Suprapubic skin (tissue), 4 donors: ENCODE data around the gene CARD10.

Experiments used
- EP300 ChIP-seq: sonication (generic); formaldehyde crosslinking; IDR thresholded peaks from one replicate; pipeline ENCODE4 v1.6.1; 2017; ENCODE audit warnings: antibody characterized with exemption
- POLR2A ChIP-seq, 2 donors: fragments of 450-650 bp; IDR thresholded peaks; one replicate each; pipeline ENCODE4 v1.6.1; 2017; ENCODE audit warnings: antibody characterized with exemption in 2 of 2, mild to moderate bottlenecking in 2 of 2, moderate library complexity in 2 of 2
- POLR2AphosphoS5 ChIP-seq, 3 donors: sonication (generic); formaldehyde crosslinking; IDR thresholded peaks; one replicate each; pipeline ENCODE4 v1.6.1; 2017; ENCODE audit warnings: antibody characterized with exemption in 3 of 3
- TF ChIP-seq, protein P1 (sequence below), 2 donors: fragments of 200-600 bp in 1 of 2; fragments of 450-650 bp in 1 of 2; sonication (generic) in 1 of 2; IDR thresholded peaks; one replicate each; pipeline ENCODE4 v1.5.1; 2016 to 2019; ENCODE audit warnings: antibody characterized with exemption in 2 of 2, mild to moderate bottlenecking in 1 of 2, moderate library complexity in 1 of 2

DNA sequence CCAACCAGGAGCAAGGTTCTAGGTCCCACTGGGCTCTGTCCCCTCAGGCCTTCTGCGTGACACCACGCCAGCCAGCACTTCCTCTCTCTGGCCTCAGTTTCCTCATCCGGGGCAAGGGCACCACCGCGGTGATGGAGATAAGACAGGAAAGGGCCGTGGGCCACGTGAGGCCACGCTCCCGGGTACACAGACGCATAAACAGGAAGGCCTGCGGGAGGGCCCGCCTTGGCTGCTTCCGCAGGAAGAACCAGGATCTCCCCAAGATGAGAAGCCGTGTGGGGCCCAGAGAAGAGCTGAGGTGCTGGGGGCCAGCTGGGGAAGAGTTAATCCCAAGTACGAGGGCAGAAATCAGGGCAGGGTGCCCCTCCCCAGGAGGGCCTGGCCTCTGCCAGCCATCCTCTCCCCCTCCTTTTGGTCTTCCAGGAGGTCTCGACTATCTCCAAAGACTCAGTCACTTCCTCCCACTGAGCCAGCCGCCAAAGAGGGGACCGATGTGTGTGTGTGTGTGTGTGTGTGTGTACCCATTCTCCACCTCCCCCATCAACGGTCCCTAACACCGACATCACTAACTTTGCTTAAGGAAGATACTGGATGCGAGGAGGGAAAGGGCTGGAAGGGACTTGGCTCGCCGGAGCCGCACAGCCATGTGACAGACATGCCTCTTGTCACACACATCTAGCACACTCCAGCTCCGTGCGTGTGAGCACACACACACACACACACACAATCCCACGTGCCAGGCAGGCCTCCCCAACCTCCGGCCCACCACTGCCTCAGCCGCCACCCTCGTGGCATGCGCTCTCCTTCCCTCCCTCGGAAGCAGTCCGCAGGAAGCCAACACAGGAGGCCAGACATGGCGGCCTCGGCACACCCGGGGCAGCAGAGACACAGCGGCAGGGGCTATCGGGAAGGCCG lies 34.5 kb downstream of the CARD10 start:
- TF ChIP-seq, protein P1, sequence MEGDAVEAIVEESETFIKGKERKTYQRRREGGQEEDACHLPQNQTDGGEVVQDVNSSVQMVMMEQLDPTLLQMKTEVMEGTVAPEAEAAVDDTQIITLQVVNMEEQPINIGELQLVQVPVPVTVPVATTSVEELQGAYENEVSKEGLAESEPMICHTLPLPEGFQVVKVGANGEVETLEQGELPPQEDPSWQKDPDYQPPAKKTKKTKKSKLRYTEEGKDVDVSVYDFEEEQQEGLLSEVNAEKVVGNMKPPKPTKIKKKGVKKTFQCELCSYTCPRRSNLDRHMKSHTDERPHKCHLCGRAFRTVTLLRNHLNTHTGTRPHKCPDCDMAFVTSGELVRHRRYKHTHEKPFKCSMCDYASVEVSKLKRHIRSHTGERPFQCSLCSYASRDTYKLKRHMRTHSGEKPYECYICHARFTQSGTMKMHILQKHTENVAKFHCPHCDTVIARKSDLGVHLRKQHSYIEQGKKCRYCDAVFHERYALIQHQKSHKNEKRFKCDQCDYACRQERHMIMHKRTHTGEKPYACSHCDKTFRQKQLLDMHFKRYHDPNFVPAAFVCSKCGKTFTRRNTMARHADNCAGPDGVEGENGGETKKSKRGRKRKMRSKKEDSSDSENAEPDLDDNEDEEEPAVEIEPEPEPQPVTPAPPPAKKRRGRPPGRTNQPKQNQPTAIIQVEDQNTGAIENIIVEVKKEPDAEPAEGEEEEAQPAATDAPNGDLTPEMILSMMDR (IDR thresholded peaks at IDR 0.05) = no peak
- TF ChIP-seq POLR2A (IDR thresholded peaks at IDR 0.05) = no peak
- TF ChIP-seq EP300 = no peak
- TF ChIP-seq POLR2AphosphoS5 (IDR thresholded peaks at IDR 0.05) = no peak
